Left lung (tissue), 10 donors: Measurements from ENCODE around the gene TRAF3IP3. TPM values are rescaled to one million over a fixed set of nuclear protein-coding genes. Genes with fewer than 3 reads are reported as not detected.

Source experiments
- ATAC-seq: fragments of 200-7000 bp; cut with Tn5 transposase; one replicate; pipeline ENCODE4 v1.9.1; 2020; ENCODE audit warnings: moderate library complexity
- DNase-seq, 4 donors: peaks; one replicate each; pipeline ENCODE4 v3.0.0-alpha.2; 2013 to 2020
- H3K27ac ChIP-seq, 2 donors: fragments of 200-600 bp; sonication (generic) in 1 of 2; one replicate each; pipeline versions ENCODE4 v1.5.0 to v1.8.0; 2020 to 2021
- H3K27me3 ChIP-seq, 2 donors: fragments of 200-600 bp; sonication (generic) in 1 of 2; one replicate each; pipeline versions ENCODE4 v1.5.0 to v1.8.0; 2020 to 2021
- H3K36me3 ChIP-seq, 2 donors: fragments of 200-600 bp; sonication (generic) in 1 of 2; one replicate each; pipeline versions ENCODE4 v1.5.0 to v1.8.0; 2020 to 2021
- H3K4me1 ChIP-seq, 2 donors: fragments of 200-600 bp; one replicate each; pipeline ENCODE4 v1.8.0; 2021
- H3K4me3 ChIP-seq, 2 donors: fragments of 200-600 bp; sonication (generic) in 1 of 2; one replicate each; pipeline versions ENCODE4 v1.5.0 to v1.8.0; 2020 to 2021; ENCODE audit warnings: mild to moderate bottlenecking in 1 of 2
- H3K9me3 ChIP-seq, 2 donors: fragments of 200-600 bp; sonication (generic) in 1 of 2; one replicate each; pipeline versions ENCODE4 v1.5.0 to v1.8.0; 2020 to 2021
- CTCF ChIP-seq, 2 donors: fragments of 200-600 bp; sonication (generic) in 1 of 2; IDR thresholded peaks; one replicate each; pipeline versions ENCODE4 v1.5.0 to v1.8.0; 2021; ENCODE audit warnings: antibody characterized with exemption in 2 of 2
- intact Hi-C, 2 donors: fragments of 100-400 bp; cut with DNase I; formaldehyde crosslinking; loops; one replicate each; pipeline versions ENCODE4 v1.11.2 to v1.14.2; 2022
- polyA plus RNA-seq, 6 donors: library from polyadenylated mRNA; unstranded; fragments of 120-200 nt; gene quantifications; one replicate each; pipeline ENCODE4 v1.2.1, GENCODE V29; 2013; ENCODE audit not compliant: insufficient read length in 6 of 6
- total RNA-seq, 2 donors: library from RNA; stranded (reverse); fragmentation: NEBNext Ultra II Directional; extraction: Animal tissue kit (Norgen Biotek cat#: 25700); gene quantifications; one replicate each; pipeline ENCODE4 v1.2.1, GENCODE V29; 2021
- donor health status: DM: no; HTN: yes; CAD: no.
- donor health status: DM: no; HTN: no; CAD: no.

The TRAF3IP3 gene
- total and polyA plus RNA-seq, 8 donors = 2.2 to 13.5 (median 3.1) TPM

DNA sequence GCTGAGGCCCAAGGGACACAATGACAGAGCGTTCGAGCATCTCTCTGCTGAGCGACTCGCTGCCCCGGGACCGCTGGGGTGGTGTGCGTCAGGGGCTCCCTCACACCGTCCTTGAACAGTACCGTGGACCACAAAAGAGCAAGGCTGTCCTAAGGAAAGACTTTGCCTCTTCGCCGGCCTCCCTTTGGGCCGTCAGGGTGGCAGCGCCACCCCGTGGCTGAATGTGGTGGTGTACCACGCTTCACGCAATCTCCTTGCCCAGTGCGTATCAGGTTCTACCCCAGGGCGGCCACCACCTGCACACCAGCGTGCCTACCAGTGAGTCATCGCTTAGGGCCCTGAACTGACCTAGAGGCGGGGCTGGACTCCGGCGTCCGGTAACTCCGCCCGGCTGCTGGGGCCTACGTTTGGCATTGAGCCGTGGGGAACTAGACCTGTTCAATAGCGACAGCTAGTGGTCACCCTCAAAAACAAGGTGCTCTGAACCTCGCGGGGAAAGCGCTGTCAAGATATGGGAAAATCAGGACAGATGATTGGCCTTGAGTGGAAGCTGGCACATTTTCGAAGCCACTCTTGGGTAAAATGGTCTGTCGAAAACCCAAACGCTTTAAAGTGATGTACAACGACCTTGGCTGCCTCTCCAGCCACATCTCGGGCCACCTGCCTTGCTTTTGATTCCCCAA, 8.1 kb upstream of the TRAF3IP3 start:
- no peaks in the 10 kb centered on the region for H3K36me3 ChIP-seq
- peak overlapping the region in 1 of 2 donors; percentile 50 for H3K27ac ChIP-seq
- peaks cover 0 to 55% of the 10 kb centered on the region in 2 donors for H3K4me1 ChIP-seq
- peak; percentile 99 for ATAC-seq
- peak overlapping the region; percentile 14 to 15 for H3K4me3 ChIP-seq
- H3K9me3 ChIP-seq = no peaks in the 10 kb centered on the region
- DNase-seq = peak; percentile 83 to 97 (median 93)
- H3K27me3 ChIP-seq = no peaks in the 10 kb centered on the region
- intact Hi-C loops = loop anchor here in 1 of 2 donors (5.0 kb wide), 1 partner anchor 170 kb away; no protein-coding TSS in a partner anchor
- peak; percentile 92 to 97 for TF ChIP-seq CTCF (IDR thresholded peaks at IDR 0.05)

- TF ChIP-seq CTCF (IDR thresholded peaks at IDR 0.05) = no peak
- no peak overlapping the region for H3K27ac ChIP-seq
- DNase-seq (no peak), ATAC-seq (no peak)
- peaks cover 0 to 55% of the 10 kb centered on the region in 2 donors for H3K4me1 ChIP-seq
- no peaks in the 10 kb centered on the region for H3K9me3 ChIP-seq
- H3K36me3 ChIP-seq = no peaks in the 10 kb centered on the region
- no peak overlapping the region for H3K4me3 ChIP-seq
- H3K27me3 ChIP-seq = no peaks in the 10 kb centered on the region
- intact Hi-C loops = loop anchor here in 1 of 2 donors (5.0 kb wide), 1 partner anchor 171 kb away; no protein-coding TSS in a partner anchor
Measured at GRCh38 chr1:209748620-209749019, 7.2 kb upstream of the TRAF3IP3 start.

DNA sequence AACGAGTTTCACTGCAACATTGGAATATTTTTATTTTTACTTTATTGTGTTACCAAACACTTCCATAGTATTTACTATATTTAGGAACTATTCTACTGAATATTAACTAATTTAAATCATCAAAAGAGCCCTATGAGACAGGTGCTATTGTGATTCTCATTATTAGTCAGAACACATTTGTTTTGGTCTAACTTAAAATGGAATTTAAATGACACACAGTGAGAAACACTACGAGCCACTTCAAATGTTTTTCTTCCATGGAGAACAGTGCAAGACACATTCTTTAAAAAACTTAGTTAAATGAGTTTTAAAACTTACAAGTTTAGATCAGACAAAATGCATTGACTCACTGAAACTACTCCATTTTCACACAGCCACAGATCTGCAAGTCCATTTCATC, 6.6 kb upstream of the TRAF3IP3 start:
- intact Hi-C loops = loop anchor here in 1 of 2 donors (5.0 kb wide), 1 partner anchor 172 kb away; no protein-coding TSS in a partner anchor
- no peaks in the 10 kb centered on the region for H3K27me3 ChIP-seq
- H3K4me3 ChIP-seq = no peak overlapping the region
- no peaks in the 10 kb centered on the region for H3K36me3 ChIP-seq
- H3K4me1 ChIP-seq = peaks cover 0 to 55% of the 10 kb centered on the region in 2 donors
- no peak for ATAC-seq
- TF ChIP-seq CTCF (IDR thresholded peaks at IDR 0.05) = no peak
- H3K27ac ChIP-seq = peak overlapping the region in 1 of 2 donors; percentile 47
- no peak for DNase-seq
- H3K9me3 ChIP-seq = no peaks in the 10 kb centered on the region

GRCh38 chr1:209749670-209750323, 6.1 kb upstream of the TRAF3IP3 start:
- peaks cover 0 to 57% of the 10 kb centered on the region in 2 donors for H3K4me1 ChIP-seq
- no peak overlapping the region for H3K4me3 ChIP-seq
- DNase-seq = no peak
- ATAC-seq = no peak
- TF ChIP-seq CTCF (IDR thresholded peaks at IDR 0.05) = no peak
- intact Hi-C loops = loop anchor here in 1 of 2 donors (5.0 kb wide), 1 partner anchor 172 kb away; no protein-coding TSS in a partner anchor
- H3K36me3 ChIP-seq = no peaks in the 10 kb centered on the region
- peak overlapping the region in 1 of 2 donors; percentile 47 for H3K27ac ChIP-seq
- H3K27me3 ChIP-seq = no peaks in the 10 kb centered on the region
- H3K9me3 ChIP-seq = no peaks in the 10 kb centered on the region

DNA sequence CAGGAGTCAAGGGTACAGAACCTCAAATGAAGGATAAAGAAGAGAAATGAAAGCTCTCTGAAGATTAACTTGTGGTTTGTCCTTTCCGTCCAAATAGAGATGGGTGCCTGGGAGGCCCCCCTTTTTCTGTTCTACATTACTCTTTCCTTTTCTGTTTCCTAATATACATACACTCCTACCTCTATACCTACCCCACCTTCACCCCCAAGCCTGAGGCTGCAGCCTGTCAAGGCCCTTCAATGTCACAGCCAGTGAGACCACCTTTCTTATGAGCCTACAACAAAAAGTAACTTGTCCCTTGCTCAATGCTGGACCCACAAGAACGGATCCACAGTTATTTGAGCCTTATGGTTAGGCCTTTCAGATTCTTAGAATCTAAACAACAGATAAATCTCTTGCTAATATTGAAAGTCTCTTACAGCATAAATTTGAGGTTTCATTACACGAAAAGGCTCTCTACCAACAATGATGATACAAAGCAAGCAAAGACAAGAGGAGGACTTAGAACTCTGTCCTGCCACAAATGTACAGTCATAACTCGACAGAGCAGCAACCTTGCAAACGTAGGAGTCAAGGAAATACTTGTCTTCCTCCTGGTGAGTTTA, 4.1 kb upstream of the TRAF3IP3 start:
- DNase-seq (no peak), ATAC-seq (no peak)
- Histone ChIP-seq H3K36me3 (no peaks in the 10 kb centered on the region), H3K4me1 (peaks cover 0 to 74% of the 10 kb centered on the region in 2 donors), H3K27ac (peak overlapping the region in 1 of 2 donors; percentile 39), H3K4me3 (no peak overlapping the region), H3K27me3 (no peaks in the 10 kb centered on the region), H3K9me3 (no peaks in the 10 kb centered on the region)
- no peak for TF ChIP-seq CTCF (IDR thresholded peaks at IDR 0.05)
- intact Hi-C loops = no loop called here
